Frontal cortex (tissue), 4 donors: ENCODE measurements around the gene FAM24B. TPM values are rescaled to one million over a fixed set of nuclear protein-coding genes. Genes with fewer than 3 reads are reported as not detected.
"Not testable (repeated sequence)": the region's sequence is repeated elsewhere in the genome, so short reads cannot be mapped to it uniquely, and the experiment has no call there.

ENCODE experiments used
- DNase-seq, 2 donors: peaks; one replicate each; pipeline ENCODE4 v3.0.0; 2012; ENCODE audit warnings: low spot score in 2 of 2
- FAIRE-seq: peaks from 2 replicates; lab custom pipeline; 2012; peaks lifted over from hg19 to GRCh38; lab: Jason Lieb, UNC
- total RNA-seq: library from RNA; depleted of rRNA; stranded (reverse); fragments of >200 nt; gene quantifications from one replicate; pipeline ENCODE4 v1.2.3, GENCODE V29; 2014
- donor health status: control.
- donor health status: control.
- donor health status: control.

The FAM24B gene
- total RNA-seq, 1 donor from 2014 or later = 2.9 TPM

GRCh38 chr10:122863216-122864193 lies 15.9 kb downstream of the FAM24B start:
- FAIRE-seq (no peak), DNase-seq (no peak)

GRCh38 chr10:122861711-122862161 lies 17.6 kb downstream of the FAM24B start:
- FAIRE-seq (no peak), DNase-seq (no peak)

GRCh38 chr10:122859527-122859926 lies 19.9 kb downstream of the FAM24B start:
- DNase-seq = no peak
- no peak for FAIRE-seq

GRCh38 chr10:122858042-122858441 lies 21.3 kb downstream of the FAM24B start:
- not testable (repeated sequence) for DNase-seq, FAIRE-seq

GRCh38 chr10:122856902-122857301 lies 22.5 kb downstream of the FAM24B start:
- DNase-seq (no peak), FAIRE-seq (no peak)

- DNase-seq (no peak), FAIRE-seq (no peak)
These were observed 23.6 kb downstream of the FAM24B start for GRCh38 chr10:122855745-122856144.

- DNase-seq (no peak), FAIRE-seq (no peak)
These were observed 24.7 kb downstream of the FAM24B start for GRCh38 chr10:122854648-122855047.

- DNase-seq (no peak), FAIRE-seq (no peak)
These were observed 25.6 kb downstream of the FAM24B start for GRCh38 chr10:122853665-122854313.

GRCh38 chr10:122852261-122852660 lies 27.1 kb downstream of the FAM24B start:
- FAIRE-seq = no peak
- no peak for DNase-seq

- no peak for FAIRE-seq
- no peak for DNase-seq
These were observed 28.4 kb downstream of the FAM24B start for GRCh38 chr10:122850705-122851640.

GRCh38 chr10:122849900-122850605 lies 29.3 kb downstream of the FAM24B start:
- DNase-seq = no peak
- no peak for FAIRE-seq

GRCh38 chr10:122849090-122849489 lies 30.3 kb downstream of the FAM24B start:
- no peak for DNase-seq
- FAIRE-seq = no peak

- DNase-seq = no peak
- no peak for FAIRE-seq
These were observed 31.4 kb downstream of the FAM24B start for GRCh38 chr10:122847782-122848604.

GRCh38 chr10:122845783-122846332 lies 33.5 kb downstream of the FAM24B start, which contains the start of gene CUZD1:
TSS of gene CUZD1 (minus strand) at chr10:122845857. CDS start at chr10:122845843, 14 bp downstream.
- FAIRE-seq (no peak), DNase-seq (no peak)

- DNase-seq = no peak
- FAIRE-seq = no peak
These were observed 35.2 kb downstream of the FAM24B start for GRCh38 chr10:122844146-122844545.

GRCh38 chr10:122841569-122841968 lies 37.8 kb downstream of the FAM24B start:
- no peak for DNase-seq

GRCh38 chr10:122839505-122839904 lies 39.9 kb downstream of the FAM24B start:
- FAIRE-seq (no peak), DNase-seq (no peak)

More at GRCh38 chr10:122841569-122841968, 37.8 kb downstream of the FAM24B start:
- no peak for FAIRE-seq

GRCh38 chr10:122838880-122839279 lies 40.5 kb downstream of the FAM24B start:
- DNase-seq (no peak), FAIRE-seq (no peak)
